ENCODE results near the gene STIMATE.
A peak's percentile ranks its signal among the peaks of the same experiment; 100 is the strongest.

The STIMATE gene

DNA sequence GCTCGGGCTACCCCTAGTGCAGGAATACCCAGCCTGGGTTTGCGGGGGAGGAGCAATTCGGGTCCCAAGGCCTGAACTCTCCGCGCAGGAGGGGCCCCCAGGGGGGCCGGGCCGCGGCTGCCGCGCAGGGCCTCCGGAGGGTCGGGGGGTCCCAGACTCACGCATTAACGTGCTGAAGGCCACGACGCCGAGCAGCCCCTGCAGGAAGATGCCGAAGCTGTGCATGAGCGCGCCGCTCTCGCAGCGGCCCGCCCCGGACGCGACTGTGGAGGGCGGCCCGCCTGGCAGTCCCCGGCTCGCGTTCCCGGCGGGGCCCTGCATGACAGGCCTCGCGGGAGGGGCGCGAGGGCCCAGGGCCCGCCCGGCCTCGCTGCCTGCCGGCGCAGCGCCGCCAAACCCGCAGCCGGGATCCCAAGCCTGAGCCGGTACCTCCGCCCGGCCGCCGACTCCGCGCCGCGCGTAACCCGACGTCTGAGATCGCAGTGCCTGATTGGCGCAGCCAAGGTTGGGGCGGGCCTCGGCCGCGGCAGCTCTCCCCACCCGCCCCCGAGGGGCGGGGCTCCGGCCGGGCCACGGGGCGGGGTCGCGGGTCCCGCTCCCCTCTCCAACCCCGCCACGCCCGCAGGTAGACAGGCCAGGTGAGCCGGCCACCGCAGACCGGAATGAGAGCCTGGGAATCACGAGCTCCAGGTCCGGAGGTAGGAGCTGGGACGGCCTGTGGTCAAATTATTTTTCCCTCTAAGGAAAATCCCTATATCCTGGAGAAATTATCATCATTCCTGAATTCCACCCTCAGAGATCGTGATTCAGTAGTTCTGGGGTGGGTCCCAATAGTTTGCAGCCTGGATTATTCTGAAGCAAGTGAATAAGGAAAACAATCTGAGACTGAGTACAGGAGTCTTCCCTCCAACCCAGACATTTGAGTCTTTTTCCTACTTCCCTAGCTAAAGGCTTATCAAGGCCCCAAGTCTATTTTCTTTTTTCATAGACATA is at the start of gene STIMATE:
STIMATE (minus strand) TSS at position 419 of the 993 bp plus-strand sequence; CDS start at position 321, 98 bp downstream.
- DNase-seq (ENCODE audit: low read depth): peak; percentile 80

DNA sequence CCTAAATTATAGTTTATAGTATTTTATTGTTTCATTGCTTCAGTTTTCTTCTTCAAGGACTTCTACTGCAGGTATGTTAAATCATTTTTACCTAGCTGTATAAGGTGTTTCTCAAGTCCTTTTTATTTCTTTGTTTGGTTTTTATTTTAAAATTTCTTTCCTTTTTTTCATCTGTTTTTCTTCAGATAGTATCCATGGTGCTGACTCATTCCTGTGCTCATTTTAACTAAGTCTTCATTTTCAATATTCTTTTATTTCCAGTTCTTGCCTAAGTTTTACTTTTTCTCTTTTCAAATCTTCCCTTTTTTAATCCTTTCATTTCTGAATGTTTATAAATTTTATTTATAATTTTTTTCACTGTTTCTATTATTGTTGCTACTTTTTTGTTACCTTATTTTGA is 42.3 kb upstream of the STIMATE start:
- DNase-seq (ENCODE audit: low read depth): no peak

GRCh38 chr3:52934630-52935530 is 37.5 kb upstream of the STIMATE start:
- peak; percentile 28 for DNase-seq (ENCODE audit: low read depth)

GRCh38 chr3:52931889-52932288 is 34.5 kb upstream of the STIMATE start:
- no peak for DNase-seq (ENCODE audit: low read depth)

DNA sequence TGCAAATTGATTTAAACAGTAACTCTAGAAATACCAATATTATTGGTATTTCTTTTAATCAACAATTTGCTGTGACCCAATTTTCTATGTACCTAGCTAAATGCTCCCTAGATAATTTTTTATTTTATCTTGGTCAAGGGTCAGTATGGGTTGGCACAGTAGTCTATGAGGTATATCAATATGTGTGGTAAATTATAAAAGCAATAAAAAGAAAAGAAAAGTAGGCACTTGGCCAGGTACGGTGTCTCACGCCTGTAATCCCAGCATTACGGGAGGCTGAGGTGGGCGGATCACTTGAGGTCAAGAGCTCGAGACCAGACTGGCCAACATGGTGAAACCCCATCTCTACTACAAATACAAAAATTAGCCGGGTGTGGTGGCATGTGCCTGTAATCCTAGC is 34.0 kb upstream of the STIMATE start:
- no peak for DNase-seq (ENCODE audit: low read depth)

DNA sequence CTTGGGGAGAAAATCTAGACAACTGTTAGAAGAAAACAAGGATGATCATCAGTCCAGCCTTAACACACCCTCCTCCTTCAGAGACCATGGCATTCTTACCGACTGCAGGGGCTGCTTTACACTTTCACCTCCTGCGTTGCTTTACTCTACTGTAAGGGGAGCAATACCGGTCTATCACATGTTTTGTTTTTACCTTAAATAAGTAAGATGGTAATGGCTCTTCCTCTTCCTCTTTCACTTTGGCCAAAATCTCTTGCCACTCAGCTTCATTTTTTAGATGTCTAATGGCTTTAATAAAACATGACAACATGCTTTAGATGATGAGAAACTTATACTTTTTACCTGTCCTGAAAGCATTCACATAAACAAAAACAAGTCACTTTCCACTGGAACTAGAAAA is 33.4 kb upstream of the STIMATE start:
- DNase-seq (ENCODE audit: low read depth): no peak

DNA sequence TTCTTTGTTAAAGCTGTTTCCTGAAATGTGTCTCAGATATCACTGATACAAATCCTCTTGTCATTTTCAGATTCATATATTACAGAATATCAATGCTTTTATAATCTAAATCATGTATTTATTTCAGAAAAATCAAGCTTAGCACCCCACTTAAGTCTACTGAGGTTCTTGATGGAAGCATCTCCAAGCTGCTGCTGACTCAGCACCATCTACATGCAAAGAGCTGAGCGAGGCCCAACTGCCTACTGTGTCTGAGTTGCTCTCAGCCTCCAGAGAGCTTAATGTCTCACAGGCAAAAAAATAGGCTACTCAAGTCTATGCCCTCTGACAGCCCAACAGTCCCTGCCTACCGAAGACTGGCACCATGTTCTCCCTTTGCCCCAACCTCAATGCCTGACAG is 29.2 kb upstream of the STIMATE start:
- no peak for DNase-seq (ENCODE audit: low read depth)

- DNase-seq (ENCODE audit: low read depth): no peak
Measured at GRCh38 chr3:52925405-52926313, 28.3 kb upstream of the STIMATE start.

DNA sequence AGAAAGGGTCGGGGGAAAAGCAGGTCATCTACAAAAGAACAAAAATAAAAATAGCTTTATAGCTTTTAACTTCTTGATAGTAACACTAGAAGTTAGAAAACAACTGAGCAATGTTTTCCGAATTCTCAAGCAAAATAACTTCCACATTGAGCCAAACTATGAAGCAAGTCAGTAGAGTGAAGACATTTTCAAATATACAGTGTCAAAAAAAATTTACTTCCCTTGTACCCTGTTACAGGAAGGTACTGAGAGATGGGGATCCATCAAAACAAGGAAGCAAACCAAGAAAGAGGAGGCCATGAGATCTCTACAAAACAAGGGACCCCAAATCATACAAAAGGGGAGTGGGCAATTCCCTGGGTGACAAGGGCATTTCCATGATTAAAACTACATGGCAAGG is 26.6 kb upstream of the STIMATE start:
- DNase-seq (ENCODE audit: low read depth): no peak

GRCh38 chr3:52920841-52921240 is 23.5 kb upstream of the STIMATE start:
- no peak for DNase-seq (ENCODE audit: low read depth)

DNA sequence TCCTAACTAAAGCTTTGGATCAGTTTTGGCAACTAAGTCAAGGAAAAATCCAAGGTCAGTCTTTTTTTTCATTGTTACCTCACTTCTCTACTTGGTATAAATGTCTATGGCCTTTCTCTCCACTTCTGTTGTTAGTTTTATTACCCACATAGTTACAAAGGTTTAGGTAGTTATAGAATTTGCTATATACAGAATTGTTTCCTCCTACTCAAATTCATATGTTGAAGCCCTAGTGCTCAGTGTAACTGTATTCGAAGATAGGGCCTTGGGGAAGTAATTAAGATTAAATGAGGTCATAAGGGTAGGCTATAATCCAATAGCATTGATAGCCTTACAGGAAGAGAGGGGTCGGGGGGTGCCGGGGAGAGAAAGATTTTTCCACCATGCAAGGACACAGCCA is 19.7 kb upstream of the STIMATE start:
- DNase-seq (ENCODE audit: low read depth): no peak

DNA sequence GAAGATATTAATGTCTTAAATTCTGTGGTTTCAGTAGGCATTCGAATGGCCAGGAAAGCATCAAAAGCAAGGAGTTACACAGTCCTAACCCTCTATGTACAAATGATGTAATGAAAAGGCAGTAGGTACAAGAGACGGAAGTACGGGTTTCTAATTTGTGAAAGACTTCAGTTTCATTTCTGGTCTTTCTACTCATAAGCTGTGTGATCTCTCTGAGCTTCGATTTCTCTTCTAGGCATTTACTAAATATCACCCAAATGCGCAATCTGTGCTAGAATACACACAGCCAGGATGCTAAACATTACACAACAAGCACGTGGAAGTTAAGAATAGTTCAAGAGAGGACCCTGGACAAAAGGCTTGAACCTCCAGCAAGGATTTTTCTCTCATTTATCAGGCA is 17.9 kb upstream of the STIMATE start:
- DNase-seq (ENCODE audit: low read depth): no peak

DNA sequence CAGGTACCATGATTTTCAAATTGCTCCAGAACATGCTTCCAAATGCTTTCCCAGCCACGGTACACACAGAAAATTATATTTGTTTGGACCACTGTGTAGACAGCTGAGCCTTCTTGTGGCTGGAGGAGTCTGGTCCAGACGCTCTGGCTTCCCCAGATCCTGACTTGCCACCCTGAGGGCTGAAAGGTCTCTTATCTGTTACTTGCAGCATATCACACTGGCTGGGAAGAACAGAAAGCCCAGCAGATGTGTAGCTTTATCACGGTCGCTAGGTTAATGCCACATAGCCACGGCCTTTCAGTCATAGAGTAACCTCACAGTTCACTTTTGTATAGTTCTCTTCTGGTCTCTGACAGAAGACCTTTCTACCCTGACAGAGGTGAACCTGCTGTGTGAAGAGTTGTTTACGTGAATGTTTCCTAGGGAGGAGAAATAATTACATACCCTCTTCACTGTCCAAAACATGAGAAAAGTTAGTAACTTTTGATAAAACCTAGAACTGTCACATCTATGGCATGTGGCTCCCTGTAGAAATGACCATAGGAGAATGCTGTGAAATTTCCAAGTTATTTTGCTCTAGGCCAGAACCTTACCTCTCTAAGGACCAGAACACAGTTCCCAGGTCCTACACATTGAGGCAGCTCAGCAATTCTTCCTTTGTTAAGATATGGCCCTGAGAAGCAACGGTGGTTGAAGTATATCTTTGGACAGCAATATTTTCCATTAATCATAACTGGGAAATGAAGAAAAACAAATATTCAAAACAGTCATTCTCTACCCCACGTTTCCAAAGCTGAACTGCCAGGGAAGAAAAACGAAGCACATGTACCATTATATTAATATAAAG is 15.8 kb upstream of the STIMATE start:
- DNase-seq (ENCODE audit: low read depth): no peak

- DNase-seq (ENCODE audit: low read depth): no peak
Measured at GRCh38 chr3:52910823-52911222, 13.5 kb upstream of the STIMATE start.

GRCh38 chr3:52907497-52907896 is 10.1 kb upstream of the STIMATE start:
- DNase-seq (ENCODE audit: low read depth): no peak

DNA sequence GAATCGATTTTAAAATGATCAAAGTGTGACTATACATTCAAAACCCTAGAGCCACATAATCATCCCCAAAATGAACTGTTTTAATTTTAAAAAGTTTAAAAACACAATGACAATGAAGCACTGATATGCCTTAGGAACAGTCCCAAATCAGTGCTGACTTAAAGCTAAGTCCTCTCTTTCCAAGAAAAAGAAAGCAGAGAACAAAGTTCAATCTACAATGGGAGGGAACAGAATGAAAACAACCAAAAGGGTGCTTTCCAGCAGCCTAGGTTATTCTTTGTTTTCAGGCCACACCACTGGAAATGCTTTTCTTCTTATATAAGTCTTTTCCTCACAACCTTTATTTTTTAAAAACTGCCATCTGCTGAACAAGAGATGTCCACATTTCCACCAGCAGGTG is 7.2 kb upstream of the STIMATE start:
- DNase-seq (ENCODE audit: low read depth): no peak

- no peak for DNase-seq (ENCODE audit: low read depth)
Measured at GRCh38 chr3:52904000-52904399, 6.7 kb upstream of the STIMATE start.

GRCh38 chr3:52896613-52897012 is 735 bp downstream of the STIMATE start:
- DNase-seq (ENCODE audit: low read depth): no peak

GRCh38 chr3:52896151-52896550 is 1.2 kb downstream of the STIMATE start:
- DNase-seq (ENCODE audit: low read depth): no peak

- no peak for DNase-seq (ENCODE audit: low read depth)
Measured at GRCh38 chr3:52895418-52895817, 1.9 kb downstream of the STIMATE start.

- no peak for DNase-seq (ENCODE audit: low read depth)
Measured at GRCh38 chr3:52894756-52895155, 2.6 kb downstream of the STIMATE start.

Measured in stimulated activated CD4-positive, alpha-beta T cell treated with anti-CD3 and anti-CD28 coated beads, Interleukin-2, amount 100 ng/mL, for 4 hours (primary cell).